GM12865 (cell line): Measurements from ENCODE around the gene ZXDB.
"Not testable (repeated sequence)": the region's sequence is repeated elsewhere in the genome, so short reads cannot be mapped to it uniquely, and the experiment has no call there.

Experiments used
- DNase-seq: peaks from one replicate; pipeline ENCODE4 v3.0.0; 2010; ENCODE audit warnings: low read depth
- H3K4me3 ChIP-seq: 2 replicates; pipeline ENCODE4 v1.5.1; 2011; ENCODE audit warnings: mild to moderate bottlenecking, low read depth, low read length, control low read depth
- CTCF ChIP-seq: IDR thresholded peaks from 2 replicates; pipeline ENCODE4 v1.5.1; 2011; ENCODE audit warnings: low read length, control low read depth, low read depth, inconsistent platforms; ENCODE audit not compliant: insufficient read depth; ENCODE audit errors: missing control alignments

The ZXDB gene

GRCh38 chrX:57591284-57592159 lies at the start of gene ZXDB:
TSS of gene ZXDB (plus strand) at chrX:57592011. CDS start at chrX:57592049, 38 bp downstream.
- DNase-seq: peak; percentile 10
- peak within 1 kb of the TSS; percentile 53 for H3K4me3 ChIP-seq

GRCh38 chrX:57565198-57565597 lies 26.6 kb upstream of the ZXDB start:
- no peak for TF ChIP-seq CTCF
- no peak overlapping the region for H3K4me3 ChIP-seq
- DNase-seq: no peak

GRCh38 chrX:57573754-57574153 lies 18.1 kb upstream of the ZXDB start:
- DNase-seq: peak; percentile 24

GRCh38 chrX:57582948-57583347 lies 8.9 kb upstream of the ZXDB start:
- H3K4me3 ChIP-seq, DNase-seq: not testable (repeated sequence)
- peak; percentile 20 for TF ChIP-seq CTCF

More at GRCh38 chrX:57573754-57574153, 18.1 kb upstream of the ZXDB start:
- TF ChIP-seq CTCF: peak; percentile 29
- H3K4me3 ChIP-seq: no peak overlapping the region

- DNase-seq: no peak
- TF ChIP-seq CTCF: no peak
Measured at GRCh38 chrX:57583477-57583876, 8.3 kb upstream of the ZXDB start.

GRCh38 chrX:57586360-57586759 lies 5.5 kb upstream of the ZXDB start:
- no peak for DNase-seq
- H3K4me3 ChIP-seq: no peak overlapping the region
- TF ChIP-seq CTCF: no peak

More at GRCh38 chrX:57583477-57583876, 8.3 kb upstream of the ZXDB start:
- H3K4me3 ChIP-seq: no peak overlapping the region

- TF ChIP-seq CTCF: no peak
- H3K4me3 ChIP-seq: no peak overlapping the region
Measured at GRCh38 chrX:57587062-57587461, 4.7 kb upstream of the ZXDB start.

More at GRCh38 chrX:57587062-57587461, 4.7 kb upstream of the ZXDB start:
- DNase-seq: no peak
